Measurements from ENCODE around the gene GCM1.

The GCM1 gene

DNA sequence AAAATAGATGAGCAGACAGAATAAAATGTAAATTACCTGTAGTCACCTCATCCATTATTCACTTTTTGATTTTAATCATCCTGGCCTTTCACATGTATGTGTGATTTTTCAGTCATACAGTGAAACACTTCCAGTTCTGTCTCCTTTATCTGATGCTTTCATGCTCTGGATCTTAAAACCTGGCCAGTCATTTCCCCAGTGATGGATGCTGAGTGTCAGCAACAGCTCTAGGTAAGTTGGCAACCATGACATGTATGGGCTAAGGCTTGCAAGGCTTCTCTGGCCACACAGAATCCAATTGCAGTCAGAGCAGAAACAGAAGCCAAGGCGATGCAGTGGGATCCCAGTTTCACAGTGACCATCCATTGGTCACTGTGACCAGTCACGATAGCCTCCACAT, 47.6 kb downstream of the GCM1 start:
- DNase-seq, result no peak

DNA sequence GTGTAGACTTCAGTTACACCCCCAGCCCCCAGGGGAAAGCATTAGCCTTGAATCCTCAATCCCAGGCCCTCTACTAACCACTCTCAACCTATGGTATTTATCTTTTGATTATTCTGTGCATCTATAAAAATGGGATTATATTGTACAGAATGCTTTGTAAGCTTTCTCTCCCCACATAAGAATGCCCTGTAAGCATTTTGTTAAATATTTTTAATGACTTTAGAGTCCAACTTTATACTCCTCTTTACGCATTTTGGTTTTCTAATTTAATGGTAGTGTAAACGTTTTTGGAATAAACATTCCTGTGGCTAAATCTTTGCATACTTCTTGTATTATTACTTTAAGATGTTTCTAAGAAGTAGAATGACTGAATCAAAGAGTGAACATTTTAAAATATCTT, 48.1 kb downstream of the GCM1 start:
- no peak for DNase-seq

DNA sequence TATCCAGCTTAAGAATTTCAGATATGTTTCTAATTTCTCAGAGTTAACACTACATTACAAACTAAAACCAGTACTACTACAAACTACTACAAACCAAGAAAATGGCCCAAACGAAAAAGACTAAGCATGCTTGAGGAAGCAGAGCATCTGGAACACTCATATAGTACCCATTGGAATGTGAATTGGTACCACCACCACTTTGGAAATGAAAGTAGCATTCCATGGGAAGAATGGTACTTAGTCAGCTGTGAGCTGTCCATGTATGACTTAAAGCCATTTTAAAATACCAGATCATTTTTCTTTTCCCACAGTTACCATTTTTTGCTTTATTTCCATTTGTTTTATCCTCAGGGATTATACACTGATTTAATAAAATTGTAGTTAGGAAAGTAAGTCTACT, 52.9 kb downstream of the GCM1 start:
- DNase-seq, result no peak

DNA sequence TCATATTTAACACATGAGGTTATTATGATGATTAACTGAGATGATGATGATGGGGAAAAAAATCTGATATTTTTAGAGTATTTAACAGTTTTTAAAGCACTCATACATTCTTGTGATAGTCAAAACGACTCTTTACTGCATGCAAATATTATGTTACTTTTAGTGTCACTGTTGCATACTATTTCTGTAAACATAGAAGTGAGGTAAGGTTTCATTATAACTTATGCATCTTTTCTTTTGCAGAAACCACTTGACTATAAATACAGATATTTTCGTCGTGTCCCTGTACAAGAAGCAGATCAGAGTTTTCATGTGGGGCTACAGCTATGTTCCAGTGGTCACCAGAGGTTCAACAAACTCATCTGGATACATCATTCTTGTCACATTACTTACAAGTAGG, 53.4 kb downstream of the GCM1 start:
- no peak for DNase-seq

DNA sequence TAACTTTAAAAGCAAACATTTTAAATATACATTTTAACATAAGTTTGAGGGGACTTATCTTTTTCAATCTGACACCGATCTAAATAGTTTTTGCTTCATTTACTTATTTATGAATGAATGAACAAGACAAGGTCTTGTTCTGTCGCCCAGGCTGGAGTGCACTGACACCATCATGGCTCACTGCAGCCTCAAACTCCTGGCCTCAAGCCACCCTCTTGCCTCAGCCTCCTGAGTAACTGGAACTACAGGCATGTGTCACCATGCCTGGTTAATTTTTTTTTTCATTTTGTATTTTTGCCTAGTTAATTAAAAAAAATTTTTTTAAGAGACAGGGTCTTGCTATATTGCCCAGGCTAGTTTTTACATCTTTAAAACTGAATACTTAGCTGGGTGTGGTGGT, 58.1 kb downstream of the GCM1 start:
- no peak for DNase-seq

DNA sequence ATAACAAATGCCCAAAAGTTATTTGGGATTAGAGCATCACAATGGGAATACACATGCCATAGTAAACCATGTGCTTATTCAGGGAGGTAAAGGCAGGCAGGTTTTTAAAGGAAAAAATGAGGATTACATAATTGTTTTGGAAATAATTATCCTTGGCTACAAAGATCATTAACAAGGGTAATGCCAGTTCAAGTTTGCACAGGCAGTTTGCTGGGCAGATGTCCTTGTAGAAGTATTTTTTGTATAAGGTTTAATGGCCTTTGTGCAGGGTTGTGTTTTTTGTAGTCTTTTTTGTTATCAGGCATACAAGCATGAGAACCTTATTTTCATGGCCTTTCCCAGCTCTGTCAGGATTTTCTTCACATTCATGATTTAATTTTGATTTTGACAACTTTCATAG, 58.7 kb downstream of the GCM1 start:
- DNase-seq, result no peak

DNA sequence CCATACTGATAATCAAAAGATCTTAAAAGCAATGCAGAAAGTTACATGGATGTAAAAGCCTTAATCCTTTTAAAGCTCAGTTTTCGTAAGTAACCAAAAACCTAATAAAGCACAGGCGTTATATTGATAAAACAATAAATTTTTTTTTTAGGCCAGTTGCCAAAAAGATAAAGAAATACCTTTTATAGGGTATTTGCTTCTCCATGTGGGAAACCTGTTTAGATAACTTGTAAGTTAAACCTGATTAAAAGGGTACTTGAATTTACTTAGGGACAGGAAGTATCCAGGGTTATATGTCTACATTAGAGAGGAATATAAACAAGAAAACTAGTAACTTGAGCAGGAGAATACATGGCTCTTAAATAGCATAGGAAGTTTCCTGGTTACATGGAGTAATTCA, 62.3 kb downstream of the GCM1 start:
- DNase-seq, result no peak

DNA sequence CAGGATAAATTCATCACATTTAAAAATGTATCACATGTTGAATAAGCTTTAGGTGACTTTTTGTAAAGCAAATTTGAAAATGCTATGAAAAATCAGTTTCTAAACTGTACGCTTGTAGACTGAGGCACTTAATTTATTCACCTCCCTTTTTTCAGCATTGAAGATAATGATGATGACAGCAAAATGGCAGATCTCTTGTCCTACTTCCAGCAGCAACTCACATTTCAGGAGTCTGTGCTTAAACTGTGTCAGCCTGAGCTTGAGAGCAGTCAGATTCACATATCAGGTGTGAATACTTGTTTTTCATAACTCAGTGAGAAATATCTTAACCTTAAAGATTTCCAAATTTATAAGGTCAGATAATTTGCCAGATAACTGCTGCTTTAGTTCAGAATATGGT, 67.8 kb downstream of the GCM1 start:
- no peak for DNase-seq
